ENCODE measurements around the gene RFX6. TPM values are rescaled to one million over a fixed set of nuclear protein-coding genes. Genes with fewer than 3 reads are reported as not detected.

RFX6 gene
- polyA plus RNA-seq, 1 of the 3 experiments (the other 2 are of a cell fraction), result not detected

- Histone ChIP-seq H3K9me3 (no peaks in the 10 kb centered on the region), H3K27ac (ENCODE audit: low read depth in 2 of 2, low read length in 1 of 2) (no peak overlapping the region), H3K4me2 (no peak overlapping the region), H3K27me3 (ENCODE audit: insufficient read depth) (no peaks in the 10 kb centered on the region), H3K4me3 (ENCODE audit: low read depth in 2 of 2, low read length in 1 of 2) (no peak overlapping the region), H3K79me2 (ENCODE audit: insufficient read depth) (no peaks in the 10 kb centered on the region), H3K4me1 (ENCODE audit: control insufficient read depth in 1 of 2, insufficient read depth in 2 of 2, low read depth in 1 of 2, low read length in 1 of 2) (no peaks in the 10 kb centered on the region), H4K20me1 (ENCODE audit: insufficient read depth) (no peaks in the 10 kb centered on the region), H3F3A (replicated peaks; ENCODE audit: insufficient read depth) (no peaks in the 10 kb centered on the region), H3K9ac (no peak overlapping the region), H2AFZ (ENCODE audit: low read depth) (no peak overlapping the region), H3K36me3 (replicated peaks in 1 of 2; ENCODE audit: control insufficient read depth in 1 of 2, insufficient read depth in 2 of 2, low read length in 1 of 2) (no peaks in the 10 kb centered on the region), H3K9me2 (no peaks in the 10 kb centered on the region)
- no peak for DNase-seq
- TF ChIP-seq MAX (IDR thresholded peaks at IDR 0.05; ENCODE audit: low read depth), result no peak
- no peak for TF ChIP-seq TEAD4 (IDR thresholded peaks at IDR 0.05; ENCODE audit: borderline replicate concordance, insufficient read depth)
- TF ChIP-seq EZH2phosphoT487 (IDR thresholded peaks at IDR 0.05; ENCODE audit: borderline replicate concordance, low read depth), result no peak
- no peak for TF ChIP-seq TCF12 (IDR thresholded peaks at IDR 0.05)
- no peak for TF ChIP-seq GATA2 (CRISPR knock-in tag; IDR thresholded peaks at IDR 0.05)
- TF ChIP-seq RXRA (IDR thresholded peaks at IDR 0.05; ENCODE audit: borderline replicate concordance, low read depth), result no peak
- TF ChIP-seq MXI1 (IDR thresholded peaks at IDR 0.05; ENCODE audit: low read depth, low read length), result no peak
- no peak for TF ChIP-seq CTCF (IDR thresholded peaks at IDR 0.05)
- no peak for TF ChIP-seq NRF1 (IDR thresholded peaks at IDR 0.05; ENCODE audit: low read depth, low read length)
- no peak for TF ChIP-seq ZBTB33 (IDR thresholded peaks at IDR 0.05; ENCODE audit: borderline replicate concordance, low read depth)
- TF ChIP-seq GABPA (IDR thresholded peaks at IDR 0.05; ENCODE audit: low read depth), result no peak
- TF ChIP-seq CHD2 (IDR thresholded peaks at IDR 0.05; ENCODE audit: low read length, partially characterized antibody), result no peak
- no peak for TF ChIP-seq ELF1 (IDR thresholded peaks at IDR 0.05)
- TF ChIP-seq USF1 (IDR thresholded peaks at IDR 0.05; ENCODE audit: borderline replicate concordance, low read depth), result no peak
- TF ChIP-seq RFX5 (IDR thresholded peaks at IDR 0.05; ENCODE audit: low read length), result no peak
- no peak for TF ChIP-seq PBX3 (IDR thresholded peaks at IDR 0.05)
- TF ChIP-seq FOXM1 (IDR thresholded peaks at IDR 0.05; ENCODE audit: low read depth), result no peak
- ChIA-PET POLR2A (no interaction called here), CTCF (interaction anchor here (0.6 kb wide), 1 partner anchor 434 kb away, joined by 3 read pairs; no protein-coding TSS in a partner anchor)
- WGBS (ENCODE audit: low lambda C conversion rate), result 0% methylated on average over 3 of the region's 3 CpGs
Observed at GRCh38 chr6:116902634-116903033, 25.6 kb downstream of the RFX6 start.

Data from SK-N-SH (cell line).